WTC11 (cell line): ENCODE measurements around the gene NRN1. TPM values are rescaled to one million over a fixed set of nuclear protein-coding genes. Genes with fewer than 3 reads are reported as not detected.

Experiments used
- ATAC-seq: fragments of 200-7000 bp; cut with Tn5 transposase; 2 replicates; pipeline ENCODE4 v1.10.0; 2021; ENCODE audit warnings: mild to moderate bottlenecking, moderate library complexity
- CTCF ChIA-PET: fragments of 300-600 bp; sonication (Branson Sonifier 250); formaldehyde crosslinking; loops from one replicate; lab custom pipeline; 2021; ENCODE audit warnings: antibody characterized with exemption; lab: Charles Lee
- POLR2A ChIA-PET: fragments of 350-600 bp; sonication (Branson Sonifier 250); formaldehyde crosslinking; loops from one replicate; lab custom pipeline; 2021; ENCODE audit warnings: antibody characterized with exemption; lab: Charles Lee
- DNase-seq: peaks from one replicate; pipeline ENCODE4 v3.0.0; 2021; ENCODE audit warnings: low spot score
- H3K27ac Mint-ChIP-seq: 2 replicates; pipeline ENCODE4 v1.8.0; 2021; ENCODE audit warnings: mixed read lengths
- H3K27me3 Mint-ChIP-seq: 2 replicates; pipeline ENCODE4 v1.8.0; 2021; ENCODE audit warnings: low read depth, mild to moderate bottlenecking, moderate library complexity, mixed read lengths
- H3K36me3 Mint-ChIP-seq: 2 replicates; pipeline ENCODE4 v1.8.0; 2021; ENCODE audit warnings: mixed read lengths
- H3K4me1 Mint-ChIP-seq: 2 replicates; pipeline ENCODE4 v1.8.0; 2022; ENCODE audit warnings: mixed read lengths
- H3K4me3 Mint-ChIP-seq: 2 replicates; pipeline ENCODE4 v1.8.0; 2021; ENCODE audit warnings: mild to moderate bottlenecking, moderate library complexity, mixed read lengths
- H3K9me3 Mint-ChIP-seq: 2 replicates; pipeline ENCODE4 v1.8.0; 2021; ENCODE audit warnings: mixed read lengths
- CBFB ChIP-seq: sonication (generic); formaldehyde crosslinking; IDR thresholded peaks from 2 replicates; pipeline ENCODE4 v1.8.1; 2022; ENCODE audit warnings: mild to moderate bottlenecking, low read depth, missing genetic modification reagents
- CREB1 ChIP-seq: sonication (generic); formaldehyde crosslinking; IDR thresholded peaks from 2 replicates; pipeline ENCODE4 v1.8.0; 2023; ENCODE audit warnings: mild to moderate bottlenecking, missing genetic modification reagents
- EMX1 ChIP-seq: fragments of 250-450 bp; sonication (Bioruptor Pico); IDR thresholded peaks from 2 replicates; pipeline ENCODE4 v1.8.0; 2021; ENCODE audit warnings: mild to moderate bottlenecking
- ETV6 ChIP-seq: sonication (generic); formaldehyde crosslinking; IDR thresholded peaks from 2 replicates; pipeline ENCODE4 v1.8.1; 2022; ENCODE audit warnings: mild to moderate bottlenecking, missing genetic modification reagents
- FOXK1 ChIP-seq: sonication (generic); formaldehyde crosslinking; IDR thresholded peaks from 2 replicates; pipeline ENCODE4 v1.8.0; 2022; ENCODE audit warnings: mild to moderate bottlenecking, moderate library complexity, missing genetic modification reagents
- GRHL2 ChIP-seq: fragments of 250-450 bp; sonication (Bioruptor Pico); IDR thresholded peaks from 2 replicates; pipeline ENCODE4 v1.8.0; 2022; ENCODE audit warnings: mild to moderate bottlenecking, moderate library complexity; ENCODE audit not compliant: insufficient replicate concordance, severe bottlenecking
- JAZF1 ChIP-seq: fragments of 250-450 bp; sonication (Bioruptor Pico); IDR thresholded peaks from 2 replicates; pipeline ENCODE4 v1.9.0; 2021; ENCODE audit warnings: moderate library complexity, mild to moderate bottlenecking, inconsistent platforms
- KAT7 ChIP-seq: sonication (generic); formaldehyde crosslinking; IDR thresholded peaks from 2 replicates; pipeline ENCODE4 v1.8.1; 2023; ENCODE audit warnings: missing genetic modification reagents, mild to moderate bottlenecking, borderline replicate concordance
- NFE2L1 ChIP-seq: sonication (generic); formaldehyde crosslinking; IDR thresholded peaks from 2 replicates; pipeline ENCODE4 v1.8.1; 2023; ENCODE audit warnings: missing genetic modification reagents
- NR1H2 ChIP-seq: sonication (generic); formaldehyde crosslinking; IDR thresholded peaks from 2 replicates; pipeline ENCODE4 v1.9.0; 2021; ENCODE audit warnings: mild to moderate bottlenecking, moderate library complexity, missing genetic modification reagents
- NR2C2 ChIP-seq: sonication (generic); formaldehyde crosslinking; IDR thresholded peaks from 2 replicates; pipeline ENCODE4 v1.8.0; 2022; ENCODE audit warnings: mild to moderate bottlenecking, missing genetic modification reagents
- RORB ChIP-seq: fragments of 250-450 bp; sonication (Bioruptor Pico); IDR thresholded peaks from 2 replicates; pipeline ENCODE4 v1.9.0; 2021; ENCODE audit warnings: mild to moderate bottlenecking
- SMAD3 ChIP-seq: sonication (generic); formaldehyde crosslinking; IDR thresholded peaks from 2 replicates; pipeline ENCODE4 v1.8.0; 2022; ENCODE audit warnings: missing genetic modification reagents, mild to moderate bottlenecking, borderline replicate concordance
- SOX15 ChIP-seq: fragments of 250-450 bp; sonication (Bioruptor Pico); IDR thresholded peaks from 2 replicates; pipeline ENCODE4 v1.9.0; 2021; ENCODE audit warnings: mild to moderate bottlenecking
- TCF7 ChIP-seq: sonication (generic); formaldehyde crosslinking; IDR thresholded peaks from 2 replicates; pipeline ENCODE4 v1.8.0; 2022; ENCODE audit warnings: mild to moderate bottlenecking, low read depth, missing genetic modification reagents, moderate library complexity
- ZNF396 ChIP-seq: fragments of 250-450 bp; sonication (Bioruptor Pico); IDR thresholded peaks from 2 replicates; pipeline ENCODE4 v1.8.0; 2021; ENCODE audit warnings: mild to moderate bottlenecking, moderate library complexity, borderline replicate concordance
- ZNF416 ChIP-seq: fragments of 250-450 bp; sonication (Bioruptor Pico); IDR thresholded peaks from 2 replicates; pipeline ENCODE4 v1.9.0; 2021; ENCODE audit warnings: mild to moderate bottlenecking, inconsistent platforms
- ZNF423 ChIP-seq: fragments of 250-450 bp; sonication (Bioruptor Pico); IDR thresholded peaks from 2 replicates; pipeline ENCODE4 v2.1.2; 2022; ENCODE audit warnings: mild to moderate bottlenecking, moderate library complexity
- total RNA-seq: library from RNA; stranded (reverse); gene quantifications from 3 replicates; pipeline ENCODE4 v1.2.3, GENCODE V29; 2021
- TF ChIP-seq, protein P1 (sequence below): sonication (generic); formaldehyde crosslinking; IDR thresholded peaks from 2 replicates; pipeline ENCODE4 v1.8.1; 2022; ENCODE audit warnings: missing genetic modification reagents, borderline replicate concordance
- TF ChIP-seq, protein P2 (sequence below): fragments of 250-450 bp; sonication (Bioruptor Pico); IDR thresholded peaks from 2 replicates; pipeline ENCODE4 v1.9.0; 2021; ENCODE audit warnings: moderate library complexity, mild to moderate bottlenecking, inconsistent platforms, borderline replicate concordance
- TF ChIP-seq, protein P3 (sequence below): sonication (generic); formaldehyde crosslinking; conservative IDR thresholded peaks from 2 replicates; pipeline ENCODE4 v1.8.1; 2022; ENCODE audit warnings: mild to moderate bottlenecking, missing genetic modification reagents
- TF ChIP-seq, protein P4 (sequence below): sonication (generic); formaldehyde crosslinking; IDR thresholded peaks from 2 replicates; pipeline ENCODE4 v1.8.1; 2022; ENCODE audit warnings: low read depth, missing genetic modification reagents, borderline replicate concordance
- TF ChIP-seq, protein P5 (sequence below): sonication (generic); formaldehyde crosslinking; IDR thresholded peaks from 2 replicates; pipeline ENCODE4 v1.8.1; 2023; ENCODE audit warnings: mild to moderate bottlenecking, missing genetic modification reagents
- TF ChIP-seq, protein P6 (sequence below): sonication (generic); formaldehyde crosslinking; IDR thresholded peaks from 2 replicates; pipeline ENCODE4 v1.8.0; 2022; ENCODE audit warnings: mild to moderate bottlenecking, missing genetic modification reagents

The NRN1 gene
- total RNA-seq, 1 experiment from 2014 or later: 0.66 TPM

DNA sequence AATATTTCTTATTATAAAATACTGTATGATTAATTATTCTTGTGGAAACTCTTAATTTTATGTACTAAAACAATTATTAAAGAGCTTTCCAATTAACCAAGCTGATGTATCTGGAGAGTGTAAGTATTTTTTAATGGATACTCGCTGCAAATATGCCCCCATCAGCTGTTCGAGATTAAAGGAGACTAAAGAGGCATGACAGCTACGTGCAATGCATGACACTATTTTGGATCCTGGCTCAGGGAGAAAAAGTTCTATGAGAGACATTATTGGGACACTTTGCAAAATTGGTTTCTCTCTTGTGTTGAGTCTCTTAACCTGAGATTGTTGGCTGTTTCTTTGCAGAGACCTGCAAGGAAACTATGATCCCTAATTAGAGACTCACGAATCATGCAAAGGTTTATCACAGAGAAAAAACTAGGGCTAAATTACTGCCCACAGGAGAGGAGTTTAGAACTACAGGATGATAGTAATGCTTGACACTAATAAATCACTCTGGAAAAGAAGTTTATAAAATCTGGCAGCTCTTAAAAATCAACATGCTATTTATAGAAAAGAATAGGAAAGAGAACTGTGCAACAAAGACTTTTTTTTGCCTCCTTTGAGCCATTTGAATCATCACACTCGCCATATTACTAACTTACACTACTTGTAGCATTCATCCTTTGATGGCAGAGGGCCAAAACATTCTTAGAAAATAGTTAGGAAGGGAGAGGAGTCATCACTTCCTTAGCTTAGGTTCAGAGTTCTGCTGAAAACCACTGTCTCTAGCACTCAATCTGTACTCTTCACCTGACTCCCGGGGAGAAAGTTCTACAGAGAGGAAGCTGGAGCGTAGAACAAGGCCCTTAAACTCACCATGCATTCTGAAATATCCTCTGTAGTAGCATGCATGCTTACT, 25.3 kb downstream of the NRN1 start:
- no peak for ATAC-seq
- ChIA-PET POLR2A (no interaction called here), CTCF (no interaction called here)
- DNase-seq: no peak
- H3K36me3 Mint-ChIP-seq: no peaks in the 10 kb centered on the region
- peaks cover 4% of the 10 kb centered on the region for H3K4me1 Mint-ChIP-seq
- no peak overlapping the region for H3K4me3 Mint-ChIP-seq
- H3K27ac Mint-ChIP-seq: no peak overlapping the region
- peaks cover 9% of the 10 kb centered on the region; the same call in 1 of the 2 replicates for H3K27me3 Mint-ChIP-seq
- peaks cover 10% of the 10 kb centered on the region for H3K9me3 Mint-ChIP-seq
- TF ChIP-seq CREB1 (CRISPR knock-in tag) (no peak), EMX1 (CRISPR knock-in tag) (no peak), GRHL2 (CRISPR knock-in tag) (no peak), FOXK1 (CRISPR knock-in tag) (no peak)

DNA sequence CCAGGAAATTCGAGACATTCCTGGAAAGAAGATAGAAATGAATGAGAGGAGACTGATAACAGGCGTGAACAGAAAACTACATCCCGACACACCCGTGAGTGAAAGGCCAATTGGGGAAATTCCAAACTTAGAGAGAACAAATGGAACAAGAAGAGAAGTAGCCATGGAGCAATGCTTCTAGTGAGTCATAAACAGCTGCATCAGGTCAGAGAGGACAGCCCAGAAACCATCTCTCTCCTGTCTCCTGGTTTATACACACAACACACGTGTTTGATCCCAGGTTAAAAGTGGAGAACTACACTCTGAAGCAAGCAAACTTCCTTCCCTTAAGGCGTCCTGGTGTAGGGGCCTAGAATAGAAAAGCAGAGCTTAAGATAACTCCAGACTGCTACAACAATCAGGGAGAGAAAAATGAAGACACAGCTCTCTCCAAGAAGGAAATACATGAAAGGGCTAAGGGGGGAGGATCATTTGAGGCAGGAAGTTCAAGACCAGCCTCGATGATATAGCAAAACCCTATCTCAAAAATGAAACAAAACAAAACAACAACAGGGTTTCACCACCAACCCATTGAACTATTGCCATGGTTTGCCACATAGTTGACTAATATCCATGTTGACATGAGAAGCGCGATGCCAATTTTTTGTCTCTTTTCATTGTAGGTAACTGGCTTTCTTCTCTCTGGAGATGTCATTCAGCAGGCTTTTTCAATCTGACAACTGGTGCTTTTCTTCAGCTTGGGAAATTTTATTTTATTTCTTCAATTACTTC, 26.9 kb downstream of the NRN1 start:
- Mint-ChIP-seq H3K27me3 (0 out of 2 replicates have a peak, but pooled peaks cover 2% of the 10 kb centered on the region), H3K9me3 (peaks cover 10% of the 10 kb centered on the region), H3K36me3 (no peaks in the 10 kb centered on the region), H3K4me3 (no peak overlapping the region), H3K4me1 (peaks cover 4% of the 10 kb centered on the region), H3K27ac (no peak overlapping the region)
- CTCF ChIA-PET: no interaction called here
- ATAC-seq: no peak
- POLR2A ChIA-PET: no interaction called here
- DNase-seq: no peak
- TF ChIP-seq SMAD3 (CRISPR knock-in tag): no peak
- no peak for TF ChIP-seq SOX15 (CRISPR knock-in tag)
- TF ChIP-seq NR1H2 (CRISPR knock-in tag): no peak
- TF ChIP-seq NFE2L1 (CRISPR knock-in tag): no peak

DNA sequence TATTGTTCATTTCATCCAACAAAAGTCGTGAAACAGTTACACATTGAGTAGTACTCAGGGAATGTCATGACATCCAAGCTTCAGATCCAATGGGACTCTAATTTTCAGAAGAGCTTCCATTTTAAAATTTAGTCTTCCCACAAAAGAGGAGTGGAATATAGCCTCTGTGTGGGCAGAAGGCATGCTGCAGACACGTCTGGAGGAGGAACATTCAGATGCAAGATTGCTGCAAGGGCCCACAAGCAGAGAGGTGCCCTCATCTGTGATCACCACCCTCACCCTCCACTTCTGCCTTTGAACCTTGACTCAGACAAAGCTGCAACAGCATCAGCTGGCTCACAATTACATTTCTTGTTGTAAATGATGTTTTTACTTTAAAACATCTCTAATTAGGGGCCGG, 29.9 kb downstream of the NRN1 start:
- Mint-ChIP-seq H3K9me3 (peaks cover 21% of the 10 kb centered on the region), H3K36me3 (no peaks in the 10 kb centered on the region), H3K27me3 (0 out of 2 replicates have a peak, but pooled peaks cover 2% of the 10 kb centered on the region), H3K27ac (no peak overlapping the region), H3K4me1 (no peaks in the 10 kb centered on the region), H3K4me3 (no peak overlapping the region)
- CTCF ChIA-PET: no interaction called here
- ATAC-seq (no peak), DNase-seq (no peak)
- POLR2A ChIA-PET: no interaction called here
- no peak for TF ChIP-seq ZNF396 (CRISPR knock-in tag)
- no peak for TF ChIP-seq TCF7 (CRISPR knock-in tag)
- no peak for TF ChIP-seq FOXK1 (CRISPR knock-in tag)
- TF ChIP-seq, protein P1, sequence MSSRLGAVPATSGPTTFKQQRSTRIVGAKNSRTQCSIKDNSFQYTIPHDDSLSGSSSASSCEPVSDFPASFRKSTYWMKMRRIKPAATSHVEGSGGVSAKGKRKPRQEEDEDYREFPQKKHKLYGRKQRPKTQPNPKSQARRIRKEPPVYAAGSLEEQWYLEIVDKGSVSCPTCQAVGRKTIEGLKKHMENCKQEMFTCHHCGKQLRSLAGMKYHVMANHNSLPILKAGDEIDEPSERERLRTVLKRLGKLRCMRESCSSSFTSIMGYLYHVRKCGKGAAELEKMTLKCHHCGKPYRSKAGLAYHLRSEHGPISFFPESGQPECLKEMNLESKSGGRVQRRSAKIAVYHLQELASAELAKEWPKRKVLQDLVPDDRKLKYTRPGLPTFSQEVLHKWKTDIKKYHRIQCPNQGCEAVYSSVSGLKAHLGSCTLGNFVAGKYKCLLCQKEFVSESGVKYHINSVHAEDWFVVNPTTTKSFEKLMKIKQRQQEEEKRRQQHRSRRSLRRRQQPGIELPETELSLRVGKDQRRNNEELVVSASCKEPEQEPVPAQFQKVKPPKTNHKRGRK (CRISPR knock-in tag): no peak
- TF ChIP-seq, protein P2, sequence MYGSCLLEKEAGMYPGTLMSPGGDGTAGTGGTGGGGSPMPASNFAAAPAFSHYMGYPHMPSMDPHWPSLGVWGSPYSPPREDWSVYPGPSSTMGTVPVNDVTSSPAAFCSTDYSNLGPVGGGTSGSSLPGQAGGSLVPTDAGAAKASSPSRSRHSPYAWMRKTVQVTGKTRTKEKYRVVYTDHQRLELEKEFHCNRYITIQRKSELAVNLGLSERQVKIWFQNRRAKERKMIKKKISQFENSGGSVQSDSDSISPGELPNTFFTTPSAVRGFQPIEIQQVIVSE (CRISPR knock-in tag): no peak
- no peak for TF ChIP-seq RORB (CRISPR knock-in tag)
- TF ChIP-seq, protein P3, sequence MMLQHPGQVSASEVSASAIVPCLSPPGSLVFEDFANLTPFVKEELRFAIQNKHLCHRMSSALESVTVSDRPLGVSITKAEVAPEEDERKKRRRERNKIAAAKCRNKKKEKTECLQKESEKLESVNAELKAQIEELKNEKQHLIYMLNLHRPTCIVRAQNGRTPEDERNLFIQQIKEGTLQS (CRISPR knock-in tag): no peak
- no peak for TF ChIP-seq ZNF423
- TF ChIP-seq ZNF416 (CRISPR knock-in tag): no peak
- TF ChIP-seq, protein P4, sequence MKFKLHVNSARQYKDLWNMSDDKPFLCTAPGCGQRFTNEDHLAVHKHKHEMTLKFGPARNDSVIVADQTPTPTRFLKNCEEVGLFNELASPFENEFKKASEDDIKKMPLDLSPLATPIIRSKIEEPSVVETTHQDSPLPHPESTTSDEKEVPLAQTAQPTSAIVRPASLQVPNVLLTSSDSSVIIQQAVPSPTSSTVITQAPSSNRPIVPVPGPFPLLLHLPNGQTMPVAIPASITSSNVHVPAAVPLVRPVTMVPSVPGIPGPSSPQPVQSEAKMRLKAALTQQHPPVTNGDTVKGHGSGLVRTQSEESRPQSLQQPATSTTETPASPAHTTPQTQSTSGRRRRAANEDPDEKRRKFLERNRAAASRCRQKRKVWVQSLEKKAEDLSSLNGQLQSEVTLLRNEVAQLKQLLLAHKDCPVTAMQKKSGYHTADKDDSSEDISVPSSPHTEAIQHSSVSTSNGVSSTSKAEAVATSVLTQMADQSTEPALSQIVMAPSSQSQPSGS (CRISPR knock-in tag): no peak
- TF ChIP-seq CBFB (CRISPR knock-in tag): no peak
- TF ChIP-seq NR2C2 (CRISPR knock-in tag): no peak
- no peak for TF ChIP-seq KAT7 (CRISPR knock-in tag)
- TF ChIP-seq SMAD3 (CRISPR knock-in tag): no peak
- TF ChIP-seq, protein P5, sequence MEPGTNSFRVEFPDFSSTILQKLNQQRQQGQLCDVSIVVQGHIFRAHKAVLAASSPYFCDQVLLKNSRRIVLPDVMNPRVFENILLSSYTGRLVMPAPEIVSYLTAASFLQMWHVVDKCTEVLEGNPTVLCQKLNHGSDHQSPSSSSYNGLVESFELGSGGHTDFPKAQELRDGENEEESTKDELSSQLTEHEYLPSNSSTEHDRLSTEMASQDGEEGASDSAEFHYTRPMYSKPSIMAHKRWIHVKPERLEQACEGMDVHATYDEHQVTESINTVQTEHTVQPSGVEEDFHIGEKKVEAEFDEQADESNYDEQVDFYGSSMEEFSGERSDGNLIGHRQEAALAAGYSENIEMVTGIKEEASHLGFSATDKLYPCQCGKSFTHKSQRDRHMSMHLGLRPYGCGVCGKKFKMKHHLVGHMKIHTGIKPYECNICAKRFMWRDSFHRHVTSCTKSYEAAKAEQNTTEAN: no peak
- TF ChIP-seq, protein P6, sequence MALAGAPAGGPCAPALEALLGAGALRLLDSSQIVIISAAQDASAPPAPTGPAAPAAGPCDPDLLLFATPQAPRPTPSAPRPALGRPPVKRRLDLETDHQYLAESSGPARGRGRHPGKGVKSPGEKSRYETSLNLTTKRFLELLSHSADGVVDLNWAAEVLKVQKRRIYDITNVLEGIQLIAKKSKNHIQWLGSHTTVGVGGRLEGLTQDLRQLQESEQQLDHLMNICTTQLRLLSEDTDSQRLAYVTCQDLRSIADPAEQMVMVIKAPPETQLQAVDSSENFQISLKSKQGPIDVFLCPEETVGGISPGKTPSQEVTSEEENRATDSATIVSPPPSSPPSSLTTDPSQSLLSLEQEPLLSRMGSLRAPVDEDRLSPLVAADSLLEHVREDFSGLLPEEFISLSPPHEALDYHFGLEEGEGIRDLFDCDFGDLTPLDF (CRISPR knock-in tag): no peak
- no peak for TF ChIP-seq ETV6 (CRISPR knock-in tag)
- no peak for TF ChIP-seq NFE2L1 (CRISPR knock-in tag)
- TF ChIP-seq JAZF1 (CRISPR knock-in tag): no peak
